Lower leg skin (tissue), 3 donors: ENCODE measurements around the gene LYRM9.

ENCODE experiments used
- POLR2A ChIP-seq, 2 donors: fragments of 450-650 bp; IDR thresholded peaks; one replicate each; pipeline ENCODE4 v1.6.1; 2016 to 2017; ENCODE audit warnings: antibody characterized with exemption in 2 of 2, mild to moderate bottlenecking in 1 of 2, moderate library complexity in 1 of 2
- TF ChIP-seq, protein P1 (sequence below), 3 donors: fragments of 450-650 bp; IDR thresholded peaks; one replicate each; pipeline ENCODE4 v1.5.1; 2016; ENCODE audit warnings: antibody characterized with exemption in 3 of 3, mild to moderate bottlenecking in 3 of 3, moderate library complexity in 2 of 3

DNA sequence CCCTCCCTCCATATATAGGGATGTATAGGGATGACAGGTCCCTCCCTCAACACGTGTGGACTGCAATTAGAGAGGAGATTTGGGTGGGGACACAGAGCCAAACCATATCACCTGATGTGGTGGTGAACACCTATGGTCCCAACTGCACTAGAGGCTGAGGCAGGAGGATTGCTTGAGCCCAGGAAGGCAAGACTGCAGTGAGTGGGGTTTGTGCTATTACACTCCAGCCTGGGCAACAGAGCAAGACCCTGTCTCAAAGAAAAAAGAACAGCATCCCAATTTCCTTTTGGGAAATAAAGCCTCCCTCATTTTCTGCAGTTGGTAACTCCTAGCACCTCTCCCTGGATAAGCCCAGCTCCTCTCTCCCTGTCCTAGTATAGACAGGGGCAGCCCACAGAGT, 23.8 kb upstream of the LYRM9 start:
- TF ChIP-seq, protein P1, sequence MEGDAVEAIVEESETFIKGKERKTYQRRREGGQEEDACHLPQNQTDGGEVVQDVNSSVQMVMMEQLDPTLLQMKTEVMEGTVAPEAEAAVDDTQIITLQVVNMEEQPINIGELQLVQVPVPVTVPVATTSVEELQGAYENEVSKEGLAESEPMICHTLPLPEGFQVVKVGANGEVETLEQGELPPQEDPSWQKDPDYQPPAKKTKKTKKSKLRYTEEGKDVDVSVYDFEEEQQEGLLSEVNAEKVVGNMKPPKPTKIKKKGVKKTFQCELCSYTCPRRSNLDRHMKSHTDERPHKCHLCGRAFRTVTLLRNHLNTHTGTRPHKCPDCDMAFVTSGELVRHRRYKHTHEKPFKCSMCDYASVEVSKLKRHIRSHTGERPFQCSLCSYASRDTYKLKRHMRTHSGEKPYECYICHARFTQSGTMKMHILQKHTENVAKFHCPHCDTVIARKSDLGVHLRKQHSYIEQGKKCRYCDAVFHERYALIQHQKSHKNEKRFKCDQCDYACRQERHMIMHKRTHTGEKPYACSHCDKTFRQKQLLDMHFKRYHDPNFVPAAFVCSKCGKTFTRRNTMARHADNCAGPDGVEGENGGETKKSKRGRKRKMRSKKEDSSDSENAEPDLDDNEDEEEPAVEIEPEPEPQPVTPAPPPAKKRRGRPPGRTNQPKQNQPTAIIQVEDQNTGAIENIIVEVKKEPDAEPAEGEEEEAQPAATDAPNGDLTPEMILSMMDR (IDR thresholded peaks at IDR 0.05): no peak
- TF ChIP-seq POLR2A (IDR thresholded peaks at IDR 0.05): no peak
